GM18858 (cell line): ENCODE data around the gene CCDC57.
A peak's percentile ranks its signal among the peaks of the same experiment; 100 is the strongest.
"Not testable (repeated sequence)": the region's sequence is repeated elsewhere in the genome, so short reads cannot be mapped to it uniquely, and the experiment has no call there.

Experiments used
- ATAC-seq: cut with Tn5 transposase; IDR thresholded peaks from one replicate; pipeline ENCODE4 v1.9.1; 2021; ENCODE audit not compliant: unreplicated experiment

Gene CCDC57

GRCh38 chr17:82225368-82226029, 12.9 kb upstream of the CCDC57 start:
- ATAC-seq, result no peak

GRCh38 chr17:82224666-82225065, 12.0 kb upstream of the CCDC57 start:
- ATAC-seq, result no peak

DNA sequence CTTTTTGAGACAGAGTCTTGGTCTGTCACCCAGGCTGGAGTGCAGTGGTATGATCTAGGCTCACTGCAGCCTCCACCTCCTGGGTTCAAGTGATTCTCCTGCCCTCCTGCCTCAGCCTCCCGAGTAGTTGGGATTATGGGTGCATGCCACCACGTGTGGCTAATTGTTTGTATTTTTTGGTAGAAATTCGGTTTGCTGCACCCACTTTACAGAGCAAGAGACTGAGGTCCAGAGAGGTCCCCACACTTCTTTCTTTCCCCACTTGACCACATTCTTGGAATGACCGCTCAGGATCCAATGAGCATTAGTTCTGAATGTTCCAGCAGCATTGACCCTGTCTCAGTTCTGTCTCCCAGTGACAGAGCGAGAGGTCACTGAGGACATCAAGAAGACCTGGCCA, 10.9 kb upstream of the CCDC57 start:
- ATAC-seq, result no peak

DNA sequence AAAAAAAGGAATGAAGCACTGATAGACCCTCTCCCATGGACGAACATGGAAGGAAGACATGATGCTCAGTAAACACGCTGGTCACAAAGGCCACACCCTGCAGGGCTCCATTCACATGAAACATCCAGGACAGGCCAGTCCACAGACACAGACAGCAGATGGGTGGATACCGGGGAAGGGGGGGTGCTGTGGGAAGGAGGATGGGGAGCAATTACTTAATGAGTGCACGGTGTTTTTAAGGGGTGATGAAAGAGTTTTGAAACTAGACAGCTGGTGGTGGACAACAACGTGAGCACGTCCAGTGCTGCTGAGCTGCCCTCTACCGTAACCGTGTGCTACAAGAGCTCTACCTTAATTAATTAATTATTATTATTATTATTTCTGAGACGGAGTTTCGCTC, 10.2 kb upstream of the CCDC57 start:
- ATAC-seq, result no peak

- no peak for ATAC-seq
Measured at GRCh38 chr17:82221341-82221902, 8.8 kb upstream of the CCDC57 start.

DNA sequence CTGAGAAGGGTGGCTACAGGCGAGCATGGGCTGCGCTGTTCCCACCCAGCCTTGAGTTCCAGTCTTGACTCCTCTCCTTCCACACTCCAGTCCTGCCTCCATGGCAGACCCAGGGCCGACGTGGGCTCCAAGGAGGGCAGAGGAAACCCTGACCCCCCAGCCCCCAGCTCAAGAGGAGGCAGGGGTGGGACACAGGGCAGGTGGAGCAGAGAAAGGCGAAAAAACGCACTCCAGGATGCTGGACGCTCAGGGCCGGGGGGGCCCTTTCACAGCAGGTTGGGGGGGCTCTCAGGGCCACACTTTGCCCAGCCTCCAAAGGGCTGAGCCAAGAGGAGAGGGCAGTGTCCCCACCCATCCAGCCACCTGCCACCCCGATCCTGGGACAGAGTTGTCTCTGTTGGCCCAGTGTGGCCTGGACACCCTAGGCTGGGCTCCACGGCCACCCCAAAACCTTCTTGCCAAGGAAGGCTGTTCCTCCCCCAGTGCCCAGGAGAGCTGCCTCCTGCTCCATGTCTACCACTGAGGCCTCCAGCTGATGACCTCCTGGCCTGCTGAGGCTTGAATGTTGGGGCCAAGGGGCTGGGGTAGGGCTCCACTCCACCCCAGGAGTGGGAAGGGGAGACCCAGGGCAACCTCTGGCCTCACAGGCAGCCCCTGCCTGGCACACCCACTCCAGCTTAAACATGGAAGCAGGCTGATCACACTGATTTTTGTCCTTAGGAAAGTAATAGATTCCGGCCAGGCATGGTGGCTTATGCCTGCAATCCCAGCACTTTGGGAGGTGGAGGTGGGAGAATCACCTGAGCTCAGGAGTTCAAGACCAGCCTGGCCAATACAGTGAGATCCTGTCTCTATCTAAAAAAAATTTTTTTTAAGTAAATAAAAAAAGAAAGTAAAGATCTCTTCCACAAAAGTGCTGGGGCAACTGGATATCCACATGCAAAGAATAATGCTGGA, 7.4 kb upstream of the CCDC57 start:
- no peak for ATAC-seq

- no peak for ATAC-seq
Measured at GRCh38 chr17:82219083-82219482, 6.4 kb upstream of the CCDC57 start.

- ATAC-seq, result no peak
Measured at GRCh38 chr17:82218349-82219075, 5.9 kb upstream of the CCDC57 start.

DNA sequence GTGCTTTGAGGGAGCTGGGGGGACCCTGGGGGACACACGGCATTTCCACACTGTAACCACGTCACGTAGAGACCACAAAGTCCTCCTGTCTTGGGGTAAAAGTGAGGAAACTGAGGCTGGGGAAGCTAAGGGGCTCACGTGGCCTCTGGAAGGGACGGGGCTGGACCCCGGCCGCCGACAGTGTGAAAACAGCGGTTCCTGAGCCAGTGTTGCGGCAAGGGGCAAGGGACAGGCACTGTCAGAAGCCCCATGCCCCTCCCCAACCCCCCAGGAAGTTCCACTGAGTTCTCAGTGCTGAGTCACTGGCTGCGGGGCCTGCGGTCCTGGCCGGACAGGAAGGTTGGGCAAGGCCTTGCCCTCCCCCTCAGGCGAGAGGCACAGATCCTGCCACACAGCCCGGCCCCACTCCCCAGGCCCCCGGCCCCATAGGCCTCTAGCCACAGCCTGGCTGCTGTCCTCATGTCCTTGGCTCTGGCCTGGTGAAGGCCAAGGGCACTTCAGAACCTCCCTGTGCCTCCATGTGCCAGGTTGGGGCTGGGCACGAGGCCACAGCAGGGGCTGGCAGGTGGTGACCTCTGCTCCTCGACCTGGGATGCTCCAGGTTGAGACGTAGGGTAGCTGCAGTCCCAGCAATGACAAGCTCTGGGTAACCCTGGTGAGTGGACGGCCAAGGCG, 5.0 kb upstream of the CCDC57 start:
- ATAC-seq, result no peak

DNA sequence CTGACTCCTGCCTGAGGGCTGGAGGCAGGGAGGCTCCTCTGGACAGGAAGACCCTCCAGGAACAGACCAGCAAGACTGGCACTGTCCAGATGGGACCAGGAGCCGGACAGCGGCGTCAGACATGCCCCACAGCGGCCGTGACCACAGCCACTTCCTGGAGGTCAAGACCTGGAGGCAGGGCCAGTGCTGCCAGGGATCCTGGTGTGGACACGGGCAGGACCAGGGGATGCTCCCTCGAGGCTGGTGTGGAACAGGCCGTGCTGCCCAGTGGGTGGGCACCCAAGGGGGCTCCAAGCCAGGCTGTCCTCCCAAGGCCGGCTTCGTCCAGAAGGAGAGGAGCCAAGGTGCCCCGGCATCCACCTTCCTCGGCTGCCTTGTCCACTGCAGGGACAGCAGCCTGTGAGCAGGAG, 4.5 kb upstream of the CCDC57 start:
- no peak for ATAC-seq

DNA sequence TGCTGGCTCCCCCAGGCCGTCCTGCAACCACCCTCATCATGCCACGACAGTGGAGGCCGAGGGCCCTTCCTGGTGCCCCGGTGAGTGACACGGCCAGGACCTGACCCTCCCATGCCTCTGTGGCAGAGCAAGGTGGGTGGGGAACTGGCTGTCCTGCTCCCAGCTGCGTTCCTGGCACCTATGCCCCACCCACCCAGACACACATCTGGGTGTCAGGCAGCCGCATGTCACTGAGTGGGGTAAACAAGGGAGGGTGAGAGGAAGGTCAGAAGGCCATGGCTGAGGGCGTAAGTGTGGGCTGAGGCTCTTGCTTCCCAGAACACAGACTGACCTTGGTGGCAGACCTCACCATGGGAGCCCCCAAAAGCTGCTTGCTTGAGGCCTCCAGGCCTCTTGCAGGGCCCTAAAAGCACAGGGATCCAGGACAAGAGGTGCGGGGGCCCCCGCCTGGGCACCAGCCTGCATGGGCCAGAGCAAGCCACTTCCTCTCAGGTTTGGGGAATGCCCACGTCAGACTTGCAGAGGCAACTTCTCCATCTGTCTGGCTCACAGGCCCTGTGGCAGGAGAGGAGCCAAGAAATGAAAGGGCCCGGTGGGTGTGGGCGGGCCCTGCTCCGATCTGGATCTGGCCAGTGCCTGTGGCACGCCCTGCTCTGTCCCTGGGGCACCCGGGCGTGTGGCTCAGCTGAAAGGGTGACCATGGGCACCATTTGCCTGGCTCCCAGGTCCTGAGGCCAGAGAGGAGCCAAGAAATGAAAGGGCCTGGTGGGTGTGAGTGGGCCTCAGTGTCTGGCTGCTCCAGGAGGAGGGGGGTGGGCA, 3.9 kb upstream of the CCDC57 start:
- ATAC-seq, result no peak

GRCh38 chr17:82215972-82216300, 3.3 kb upstream of the CCDC57 start:
- ATAC-seq, result no peak

GRCh38 chr17:82215095-82215971, 2.7 kb upstream of the CCDC57 start:
- ATAC-seq, result no peak

GRCh38 chr17:82214012-82214628, 1.5 kb upstream of the CCDC57 start:
- no peak for ATAC-seq

DNA sequence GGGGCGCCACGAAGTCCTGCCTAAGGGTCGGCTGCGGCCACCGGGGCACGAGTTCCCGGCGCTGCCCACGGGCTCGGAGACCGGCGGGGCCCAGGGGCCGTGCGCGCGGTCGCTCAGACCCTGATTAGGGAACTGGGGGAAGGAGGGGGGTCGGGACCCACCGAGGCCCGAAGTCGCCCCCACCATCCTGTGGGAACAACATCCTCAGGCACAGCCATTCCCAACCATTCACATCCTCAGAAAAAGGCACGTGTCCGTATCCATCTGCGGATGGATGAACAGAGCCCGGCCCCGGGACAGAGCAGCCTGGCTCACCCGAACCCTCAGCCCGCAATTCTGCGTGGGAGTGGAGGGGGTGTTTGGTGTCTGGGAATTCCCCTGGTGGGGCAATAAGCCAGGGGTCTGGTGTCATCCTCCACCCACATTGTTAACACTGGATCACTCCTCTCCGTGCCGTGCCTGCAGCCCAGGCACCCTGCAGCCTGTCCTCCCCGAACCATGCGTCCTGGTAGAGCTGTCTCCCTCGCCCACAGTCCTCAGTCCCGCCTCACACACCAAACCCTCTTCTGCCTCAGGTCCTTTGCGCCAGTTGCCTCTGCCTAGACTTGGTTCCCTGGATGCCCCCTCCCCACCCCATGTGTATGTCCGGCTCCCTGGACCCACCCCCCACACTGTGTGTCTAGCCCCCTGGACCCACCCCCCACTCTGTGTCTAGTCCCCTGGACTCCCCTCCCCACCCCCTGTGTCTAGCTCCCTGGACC, 789 bp upstream of the CCDC57 start:
- ATAC-seq, result peak; percentile 5

- not testable (repeated sequence) for ATAC-seq
Measured at GRCh38 chr17:82210655-82211054, 2.0 kb downstream of the CCDC57 start.

DNA sequence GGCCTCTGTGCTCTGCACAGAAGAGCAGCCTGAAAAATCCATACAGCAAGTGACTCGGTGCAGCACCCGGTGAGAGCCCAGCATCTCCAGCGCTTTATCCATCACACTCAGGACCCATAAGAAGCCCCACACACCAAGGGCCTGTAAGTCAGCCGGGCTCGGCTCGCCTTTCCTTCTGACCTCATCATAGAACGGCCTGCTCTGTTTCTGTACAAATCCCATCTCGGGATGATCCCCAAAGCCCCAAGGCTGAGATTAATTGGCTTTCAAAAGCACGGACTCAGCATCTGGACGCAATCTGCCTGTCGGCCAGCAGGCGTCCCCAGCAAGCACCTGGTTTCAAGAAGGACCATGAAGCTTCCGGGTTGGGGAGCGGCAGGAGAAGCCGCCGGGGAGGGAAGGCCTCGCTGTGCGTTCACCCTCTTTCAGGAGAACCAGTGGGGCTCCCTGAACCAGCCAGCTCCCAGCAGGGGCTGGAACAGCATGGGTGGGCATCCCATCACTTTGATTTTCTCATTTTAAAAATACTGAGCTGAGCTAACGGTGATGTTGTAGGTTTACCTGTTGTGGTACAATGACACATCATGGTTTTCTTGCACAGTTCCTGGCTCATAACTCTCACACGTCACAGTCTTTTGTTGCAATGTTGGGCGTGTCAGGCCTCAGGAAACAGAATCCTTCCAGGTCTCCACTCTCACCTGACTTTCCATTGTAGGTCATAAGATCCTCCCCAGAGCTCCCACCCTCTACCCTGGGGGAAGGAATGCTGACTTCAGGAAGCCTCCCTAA, 6.7 kb downstream of the CCDC57 start:
- no peak for ATAC-seq
